ENCODE results near the gene NEURL1. TPM values are rescaled to one million over a fixed set of nuclear protein-coding genes. Genes with fewer than 3 reads are reported as not detected.

The NEURL1 gene
- total RNA-seq, 1 donor from 2014 or later: 2.5 TPM

GRCh38 chr10:103463499-103463898, 30.0 kb upstream of the NEURL1 start:
- no peak for TF ChIP-seq CTCF (IDR thresholded peaks at IDR 0.05)

GRCh38 chr10:103465411-103466179, 27.9 kb upstream of the NEURL1 start:
- Mint-ChIP-seq H3K27ac (ENCODE audit: unreplicated experiment) (no peak overlapping the region), H3K9me3 (ENCODE audit: unreplicated experiment) (no peaks in the 10 kb centered on the region), H3K4me3 (ENCODE audit: unreplicated experiment) (no peak overlapping the region), H3K4me1 (ENCODE audit: unreplicated experiment) (peaks cover 11% of the 10 kb centered on the region), H3K36me3 (ENCODE audit: unreplicated experiment) (no peaks in the 10 kb centered on the region), H3K27me3 (ENCODE audit: unreplicated experiment) (no peaks in the 10 kb centered on the region)
- no peak for TF ChIP-seq CTCF (IDR thresholded peaks at IDR 0.05)
- DNase-seq (ENCODE audit: extremely low spot score, unreplicated experiment): no peak

More at GRCh38 chr10:103463499-103463898, 30.0 kb upstream of the NEURL1 start:
- H3K27me3 Mint-ChIP-seq (ENCODE audit: unreplicated experiment): no peaks in the 10 kb centered on the region
- no peak overlapping the region for H3K4me3 Mint-ChIP-seq (ENCODE audit: unreplicated experiment)
- peaks cover 11% of the 10 kb centered on the region for H3K4me1 Mint-ChIP-seq (ENCODE audit: unreplicated experiment)
- H3K27ac Mint-ChIP-seq (ENCODE audit: unreplicated experiment): no peak overlapping the region
- no peak for DNase-seq (ENCODE audit: extremely low spot score, unreplicated experiment)
- no peaks in the 10 kb centered on the region for H3K9me3 Mint-ChIP-seq (ENCODE audit: unreplicated experiment)
- H3K36me3 Mint-ChIP-seq (ENCODE audit: unreplicated experiment): no peaks in the 10 kb centered on the region

GRCh38 chr10:103466734-103467133, 26.8 kb upstream of the NEURL1 start:
- Mint-ChIP-seq H3K36me3 (ENCODE audit: unreplicated experiment) (no peaks in the 10 kb centered on the region), H3K27ac (ENCODE audit: unreplicated experiment) (peak overlapping the region; percentile 23), H3K4me1 (ENCODE audit: unreplicated experiment) (peaks cover 18% of the 10 kb centered on the region), H3K4me3 (ENCODE audit: unreplicated experiment) (no peak overlapping the region), H3K27me3 (ENCODE audit: unreplicated experiment) (no peaks in the 10 kb centered on the region), H3K9me3 (ENCODE audit: unreplicated experiment) (no peaks in the 10 kb centered on the region)
- no peak for DNase-seq (ENCODE audit: extremely low spot score, unreplicated experiment)
- no peak for TF ChIP-seq CTCF (IDR thresholded peaks at IDR 0.05)

GRCh38 chr10:103467406-103467805, 26.1 kb upstream of the NEURL1 start:
- no peak overlapping the region for H3K4me3 Mint-ChIP-seq (ENCODE audit: unreplicated experiment)
- no peak for TF ChIP-seq CTCF (IDR thresholded peaks at IDR 0.05)
- no peaks in the 10 kb centered on the region for H3K36me3 Mint-ChIP-seq (ENCODE audit: unreplicated experiment)
- H3K27ac Mint-ChIP-seq (ENCODE audit: unreplicated experiment): no peak overlapping the region
- DNase-seq (ENCODE audit: extremely low spot score, unreplicated experiment): no peak
- H3K9me3 Mint-ChIP-seq (ENCODE audit: unreplicated experiment): no peaks in the 10 kb centered on the region
- H3K27me3 Mint-ChIP-seq (ENCODE audit: unreplicated experiment): no peaks in the 10 kb centered on the region
- H3K4me1 Mint-ChIP-seq (ENCODE audit: unreplicated experiment): peaks cover 20% of the 10 kb centered on the region

- no peaks in the 10 kb centered on the region for H3K27me3 Mint-ChIP-seq (ENCODE audit: unreplicated experiment)
- TF ChIP-seq CTCF (IDR thresholded peaks at IDR 0.05): no peak
- H3K9me3 Mint-ChIP-seq (ENCODE audit: unreplicated experiment): no peaks in the 10 kb centered on the region
- H3K36me3 Mint-ChIP-seq (ENCODE audit: unreplicated experiment): no peaks in the 10 kb centered on the region
- DNase-seq (ENCODE audit: extremely low spot score, unreplicated experiment): no peak
- H3K27ac Mint-ChIP-seq (ENCODE audit: unreplicated experiment): no peak overlapping the region
- H3K4me1 Mint-ChIP-seq (ENCODE audit: unreplicated experiment): peaks cover 20% of the 10 kb centered on the region
- no peak overlapping the region for H3K4me3 Mint-ChIP-seq (ENCODE audit: unreplicated experiment)
These were observed 24.3 kb upstream of the NEURL1 start for GRCh38 chr10:103469201-103469600.

Data from osteocyte (in vitro differentiated cells).